ENCODE measurements around the gene EBF4. TPM values are rescaled to one million over a fixed set of nuclear protein-coding genes. Genes with fewer than 3 reads are reported as not detected.
A peak's percentile ranks its signal among the peaks of the same experiment; 100 is the strongest.

EBF4 gene
- total and polyA plus RNA-seq, 2 donors (not counting 1 experiment from before 2014, with no cell fraction given) = 0.81 to 5.0 TPM

GRCh38 chr20:2742934-2743559 is 50.5 kb downstream of the EBF4 start:
- H3K9me3 Mint-ChIP-seq (ENCODE audit: insufficient read depth) = no peaks in the 10 kb centered on the region
- POLR2A ChIA-PET = no interaction called here
- H3K79me2 ChIP-seq (ENCODE audit: control insufficient read depth, insufficient read depth, low read length) = no peaks in the 10 kb centered on the region
- intact Hi-C loops (cut with micrococcal nuclease) = loop anchor here (2.0 kb wide), 1 partner anchor 258 kb away; no protein-coding TSS in a partner anchor
- no peaks in the 10 kb centered on the region for H3K36me3 ChIP-seq (replicated peaks in 1 of 2; ENCODE audit: control extremely low read depth in 1 of 2, control insufficient read depth in 1 of 2, extremely low read depth in 1 of 2, insufficient read depth in 2 of 2, low read length in 1 of 2)
- H3K27ac Mint-ChIP-seq = no peak overlapping the region
- no peaks in the 10 kb centered on the region for H4K20me1 ChIP-seq (ENCODE audit: control insufficient read depth, insufficient read depth, low read length, poor library complexity, severe bottlenecking)
- H2AFZ ChIP-seq (ENCODE audit: insufficient read depth, low read depth, low read length, poor library complexity, severe bottlenecking) = no peak overlapping the region
- no peak overlapping the region for H3K9ac ChIP-seq (ENCODE audit: low read length)
- peaks cover 6% of the 10 kb centered on the region for H3K4me1 Mint-ChIP-seq
- H3K4me3 ChIP-seq (ENCODE audit: control extremely low read depth in 1 of 5, extremely low read depth in 1 of 5, insufficient read depth in 1 of 5, low read depth in 2 of 5, low read length in 4 of 5) = no peak overlapping the region
- no peak overlapping the region for H3K27ac ChIP-seq (ENCODE audit: low read length in 2 of 2)
- CTCF ChIA-PET = interaction anchor here (0.8 to 1.9 kb wide), 9 partner anchors 9 to 258 kb away, joined by 3 to 14 read pairs (median 5); no protein-coding TSS in a partner anchor
- peak; percentile 78 for ATAC-seq (ENCODE audit: low read depth)
- TF ChIP-seq CTCF (IDR thresholded peaks at IDR 0.05) (peak; percentile 85), EZH2 (IDR thresholded peaks at IDR 0.05; ENCODE audit: borderline replicate concordance, insufficient read depth, low read depth, low read length, poor library complexity, severe bottlenecking) (no peak)
- WGBS (ENCODE audit: insufficient coverage) = 10% methylated on average over 11 of the region's 12 CpGs
- H3K27me3 ChIP-seq (replicated peaks in 1 of 4; ENCODE audit: control extremely low read depth in 1 of 4, control insufficient read depth in 3 of 4, insufficient read depth in 4 of 4, low read length in 3 of 4) = peaks cover 0 to 25% (median 10%) of the 10 kb centered on the region in 4 experiments
- H3K4me1 ChIP-seq (ENCODE audit: control insufficient read depth in 2 of 2, insufficient read depth in 2 of 2, low read length in 2 of 2) = peaks cover 0 to 6% of the 10 kb centered on the region in 2 donors
- peaks cover 0 to 3% (median 0%) of the 10 kb centered on the region in 3 donors for H3K9me3 ChIP-seq (ENCODE audit: control extremely low read depth in 1 of 3, control insufficient read depth in 2 of 3, insufficient read depth in 1 of 3, low read length in 2 of 3)
- H3K4me2 ChIP-seq (replicated peaks; ENCODE audit: low read depth, low read length, poor library complexity, severe bottlenecking) = no peak overlapping the region
- peak; percentile 72 for DNase-seq
- H3K27me3 Mint-ChIP-seq = peaks cover 38% of the 10 kb centered on the region
- no peak overlapping the region for H3K4me3 Mint-ChIP-seq
